ENCODE data around the gene ASB2.

DNA sequence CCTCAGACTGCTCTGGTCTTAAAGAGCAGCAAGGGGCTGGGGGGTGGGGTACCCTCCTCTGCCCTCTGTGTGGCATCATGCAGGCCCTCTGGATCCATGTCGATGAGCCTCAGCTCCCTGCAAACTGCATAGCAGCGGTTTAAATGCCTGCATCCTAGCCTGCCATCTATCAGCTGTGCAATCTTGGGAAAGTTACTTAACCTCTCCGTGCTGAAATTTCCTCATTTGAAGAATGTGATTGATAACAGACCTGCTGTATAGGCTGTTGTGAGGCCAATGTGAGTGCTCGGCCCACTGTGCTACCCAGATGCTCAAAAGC lies 45.4 kb downstream of the ASB2 start:
- TF ChIP-seq, protein P1, sequence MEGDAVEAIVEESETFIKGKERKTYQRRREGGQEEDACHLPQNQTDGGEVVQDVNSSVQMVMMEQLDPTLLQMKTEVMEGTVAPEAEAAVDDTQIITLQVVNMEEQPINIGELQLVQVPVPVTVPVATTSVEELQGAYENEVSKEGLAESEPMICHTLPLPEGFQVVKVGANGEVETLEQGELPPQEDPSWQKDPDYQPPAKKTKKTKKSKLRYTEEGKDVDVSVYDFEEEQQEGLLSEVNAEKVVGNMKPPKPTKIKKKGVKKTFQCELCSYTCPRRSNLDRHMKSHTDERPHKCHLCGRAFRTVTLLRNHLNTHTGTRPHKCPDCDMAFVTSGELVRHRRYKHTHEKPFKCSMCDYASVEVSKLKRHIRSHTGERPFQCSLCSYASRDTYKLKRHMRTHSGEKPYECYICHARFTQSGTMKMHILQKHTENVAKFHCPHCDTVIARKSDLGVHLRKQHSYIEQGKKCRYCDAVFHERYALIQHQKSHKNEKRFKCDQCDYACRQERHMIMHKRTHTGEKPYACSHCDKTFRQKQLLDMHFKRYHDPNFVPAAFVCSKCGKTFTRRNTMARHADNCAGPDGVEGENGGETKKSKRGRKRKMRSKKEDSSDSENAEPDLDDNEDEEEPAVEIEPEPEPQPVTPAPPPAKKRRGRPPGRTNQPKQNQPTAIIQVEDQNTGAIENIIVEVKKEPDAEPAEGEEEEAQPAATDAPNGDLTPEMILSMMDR (conservative IDR thresholded peaks at IDR 0.05), result no peak
- TF ChIP-seq EZH2 (IDR thresholded peaks at IDR 0.05; ENCODE audit: low read depth), result no peak

All from PC-9 (cell line).